Cardiac atrium fibroblast (primary cell): Measurements from ENCODE around the gene POLG. TPM values are rescaled to one million over a fixed set of nuclear protein-coding genes. Genes with fewer than 3 reads are reported as not detected.

ENCODE experiments used
- total RNA-seq: library from RNA; depleted of rRNA; stranded (reverse); fragments of >200 nt; gene quantifications from 2 replicates; pipeline ENCODE4 v1.2.3, GENCODE V29; 2015

Gene POLG
- 36.9 and 65.7 TPM in 2 replicates for total RNA-seq

GRCh38 chr15:89334510-89335297 is at the start of gene POLG:
TSS of gene POLG (minus strand) at chr15:89334824. CDS start at chr15:89333754, 1,070 bp downstream.

Other genes starting within 250 kb of the POLG start
- 22.6 and 39.0 TPM in 2 replicates for gene ABHD2, start 246.4 kb downstream of the POLG start, total RNA-seq
- not detected in 2 replicates for gene RLBP1, start 113.2 kb downstream of the POLG start, total RNA-seq
- gene FANCI, start 90.8 kb downstream of the POLG start, total RNA-seq: 4.7 and 5.2 TPM in 2 replicates
- gene RHCG, start 161.8 kb upstream of the POLG start, total RNA-seq: 0.16 TPM in 1 of 2 replicates, not detected in the other
- 2.5 and 2.8 TPM in 2 replicates for gene TICRR, start 240.6 kb upstream of the POLG start, total RNA-seq